Activated T-cell treated with anti-CD3 and anti-CD28 coated beads, Interleukin-2, amount 50 U/mL, for 24 hours (primary cell): Measurements from ENCODE around the gene PGM2.

Experiments used
- DNase-seq: peaks from one replicate; pipeline ENCODE4 v3.0.0-alpha.2; 2020
- H3K27ac Mint-ChIP-seq: 2 replicates; pipeline ENCODE4 v1.8.0; 2020; ENCODE audit warnings: mild to moderate bottlenecking, mixed read lengths
- H3K27me3 Mint-ChIP-seq: 2 replicates; pipeline ENCODE4 v1.8.0; 2020; ENCODE audit warnings: mixed read lengths
- H3K36me3 Mint-ChIP-seq: 2 replicates; pipeline ENCODE4 v1.8.0; 2020; ENCODE audit warnings: low read depth, mixed read lengths
- H3K4me1 Mint-ChIP-seq: 2 replicates; pipeline ENCODE4 v1.8.0; 2020; ENCODE audit warnings: low read depth, mixed read lengths
- H3K4me3 Mint-ChIP-seq: 2 replicates; pipeline ENCODE4 v1.8.0; 2020; ENCODE audit warnings: mild to moderate bottlenecking, moderate library complexity, mixed read lengths
- H3K9me3 Mint-ChIP-seq: 2 replicates; pipeline ENCODE4 v1.8.0; 2020; ENCODE audit warnings: mixed read lengths

Gene PGM2

GRCh38 chr4:37909332-37910090 lies 83.0 kb downstream of the PGM2 start:
- H3K27ac Mint-ChIP-seq, result no peak overlapping the region
- no peak overlapping the region for H3K4me3 Mint-ChIP-seq
- no peak for DNase-seq
- H3K36me3 Mint-ChIP-seq, result peaks cover 18% of the 10 kb centered on the region
- peaks cover 46% of the 10 kb centered on the region for H3K4me1 Mint-ChIP-seq
- no peaks in the 10 kb centered on the region for H3K27me3 Mint-ChIP-seq
- no peaks in the 10 kb centered on the region for H3K9me3 Mint-ChIP-seq

- DNase-seq, result no peak
- no peaks in the 10 kb centered on the region for H3K9me3 Mint-ChIP-seq
- no peaks in the 10 kb centered on the region for H3K27me3 Mint-ChIP-seq
- no peak overlapping the region for H3K4me3 Mint-ChIP-seq
- peaks cover 14% of the 10 kb centered on the region for H3K36me3 Mint-ChIP-seq
- no peak overlapping the region for H3K27ac Mint-ChIP-seq
- peaks cover 41% of the 10 kb centered on the region for H3K4me1 Mint-ChIP-seq
These were observed 83.6 kb downstream of the PGM2 start for GRCh38 chr4:37910091-37910486.
